Activated CD4-positive, alpha-beta T cell treated with anti-CD3 and anti-CD28 coated beads, Interleukin-2, amount 10 ng/mL, durations not matched to agents 24 days and 14 days (primary cell): Measurements from ENCODE around the gene PRC1. TPM values are rescaled to one million over a fixed set of nuclear protein-coding genes. Genes with fewer than 3 reads are reported as not detected.

Source experiments
- DNase-seq: peaks from one replicate; pipeline ENCODE4 v3.0.0; 2022
- H3K27ac Mint-ChIP-seq: one replicate; pipeline ENCODE4 v1.8.0; 2022; ENCODE audit warnings: mild to moderate bottlenecking, mixed read lengths
- H3K27me3 Mint-ChIP-seq: one replicate; pipeline ENCODE4 v1.8.0; 2022; ENCODE audit warnings: mixed read lengths
- H3K36me3 Mint-ChIP-seq: one replicate; pipeline ENCODE4 v1.8.0; 2022; ENCODE audit warnings: low read depth, mild to moderate bottlenecking, mixed read lengths
- H3K4me1 Mint-ChIP-seq: one replicate; pipeline ENCODE4 v1.8.0; 2021; ENCODE audit warnings: mixed read lengths
- H3K4me3 Mint-ChIP-seq: one replicate; pipeline ENCODE4 v1.8.0; 2022; ENCODE audit warnings: mild to moderate bottlenecking, moderate library complexity, mixed read lengths
- H3K9me3 Mint-ChIP-seq: one replicate; pipeline ENCODE4 v1.8.0; 2021; ENCODE audit warnings: mixed read lengths
- intact Hi-C: fragments of 100-400 bp; cut with micrococcal nuclease; formaldehyde crosslinking; loops from one replicate; pipeline ENCODE4 v1.15.1; 2023
- total RNA-seq: library from RNA; stranded (reverse); gene quantifications from 2 replicates; pipeline ENCODE4 v1.2.3, GENCODE V29; 2022

Gene PRC1
- total RNA-seq, 1 donor from 2014 or later: 85.0 TPM

DNA sequence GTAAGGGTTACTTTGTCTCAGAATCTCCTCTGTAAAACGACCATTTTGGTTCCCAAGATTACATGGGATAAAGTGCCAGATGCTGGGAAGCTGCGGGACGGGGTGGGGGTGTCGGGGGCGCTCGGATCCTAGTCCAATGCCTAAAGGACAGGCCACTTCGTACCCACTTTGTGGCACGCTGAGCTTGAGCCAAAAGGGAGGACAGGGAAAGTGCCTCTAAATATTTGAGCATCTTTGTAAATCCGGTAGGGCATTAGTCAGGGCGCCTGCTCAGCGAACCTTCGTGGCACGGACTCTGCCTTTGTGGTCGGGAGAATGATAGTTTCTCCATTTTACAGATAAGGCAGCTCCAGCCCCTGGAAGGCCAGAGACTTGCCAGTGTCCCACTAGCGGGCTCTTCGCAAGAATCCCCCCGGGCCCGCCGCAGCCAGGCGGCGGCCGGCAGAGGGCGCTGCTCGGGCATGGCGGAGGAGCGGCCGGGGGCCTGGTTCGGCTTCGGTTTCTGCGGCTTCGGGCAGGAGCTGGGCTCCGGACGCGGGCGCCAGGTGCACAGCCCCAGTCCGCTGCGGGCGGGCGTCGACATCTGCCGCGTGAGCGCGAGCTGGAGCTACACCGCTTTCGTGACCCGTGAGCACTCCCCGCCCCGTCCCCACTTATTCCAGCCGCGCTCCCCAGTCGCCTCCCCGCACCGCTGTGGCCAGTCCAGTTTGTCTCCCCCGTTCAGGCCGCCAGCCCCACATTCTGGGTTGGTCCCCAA lies 37.9 kb downstream of the PRC1 start:
- peaks cover 44% of the 10 kb centered on the region for H3K36me3 Mint-ChIP-seq
- H3K27ac Mint-ChIP-seq: peak overlapping the region; percentile 85
- no peaks in the 10 kb centered on the region for H3K9me3 Mint-ChIP-seq
- intact Hi-C loops: loop anchor here (1.0 to 5.0 kb wide), 2 partner anchors 94 to 316 kb away; no protein-coding TSS in a partner anchor
- peaks cover 15% of the 10 kb centered on the region for H3K4me1 Mint-ChIP-seq
- H3K27me3 Mint-ChIP-seq: no peaks in the 10 kb centered on the region
- H3K4me3 Mint-ChIP-seq: peak overlapping the region; percentile 92
- peak; percentile 88 for DNase-seq

DNA sequence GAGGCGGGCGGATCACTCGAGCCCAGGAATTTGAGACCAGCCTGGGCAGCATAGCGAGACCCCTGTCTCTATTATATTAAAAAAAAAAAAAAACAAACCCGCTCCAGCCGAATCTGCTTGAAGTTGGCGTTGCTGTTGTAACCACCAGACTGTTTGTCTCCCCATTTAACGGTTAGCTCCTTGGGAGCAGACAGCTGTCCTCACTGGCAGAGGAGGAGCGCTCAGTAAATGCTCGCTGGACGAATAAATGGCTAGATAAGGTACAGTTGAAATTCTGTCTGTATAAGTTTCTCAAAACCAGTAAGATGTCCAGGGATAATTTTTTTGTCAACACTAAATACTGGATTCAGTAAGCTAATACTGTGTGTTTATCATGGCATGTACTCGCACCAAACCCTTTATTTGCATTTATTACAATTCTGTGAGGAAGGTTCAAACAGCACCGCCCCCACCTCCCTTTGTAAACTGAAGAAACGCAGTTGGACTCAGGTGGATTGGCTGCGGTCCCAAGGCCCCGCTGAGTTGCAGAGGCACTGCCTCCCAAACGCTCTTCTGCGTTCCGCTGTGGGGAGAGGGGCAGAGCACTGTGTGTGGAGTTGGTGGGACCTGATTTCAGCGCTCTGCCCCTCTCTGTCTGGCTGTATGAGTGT lies 38.6 kb downstream of the PRC1 start:
- Mint-ChIP-seq H3K9me3 (no peaks in the 10 kb centered on the region), H3K27ac (peak overlapping the region; percentile 98), H3K36me3 (peaks cover 39% of the 10 kb centered on the region), H3K27me3 (no peaks in the 10 kb centered on the region), H3K4me1 (peaks cover 15% of the 10 kb centered on the region), H3K4me3 (peak overlapping the region; percentile 92)
- no peak for DNase-seq
- intact Hi-C loops: loop anchor here (1.0 to 5.0 kb wide), 2 partner anchors 95 to 317 kb away; no protein-coding TSS in a partner anchor

DNA sequence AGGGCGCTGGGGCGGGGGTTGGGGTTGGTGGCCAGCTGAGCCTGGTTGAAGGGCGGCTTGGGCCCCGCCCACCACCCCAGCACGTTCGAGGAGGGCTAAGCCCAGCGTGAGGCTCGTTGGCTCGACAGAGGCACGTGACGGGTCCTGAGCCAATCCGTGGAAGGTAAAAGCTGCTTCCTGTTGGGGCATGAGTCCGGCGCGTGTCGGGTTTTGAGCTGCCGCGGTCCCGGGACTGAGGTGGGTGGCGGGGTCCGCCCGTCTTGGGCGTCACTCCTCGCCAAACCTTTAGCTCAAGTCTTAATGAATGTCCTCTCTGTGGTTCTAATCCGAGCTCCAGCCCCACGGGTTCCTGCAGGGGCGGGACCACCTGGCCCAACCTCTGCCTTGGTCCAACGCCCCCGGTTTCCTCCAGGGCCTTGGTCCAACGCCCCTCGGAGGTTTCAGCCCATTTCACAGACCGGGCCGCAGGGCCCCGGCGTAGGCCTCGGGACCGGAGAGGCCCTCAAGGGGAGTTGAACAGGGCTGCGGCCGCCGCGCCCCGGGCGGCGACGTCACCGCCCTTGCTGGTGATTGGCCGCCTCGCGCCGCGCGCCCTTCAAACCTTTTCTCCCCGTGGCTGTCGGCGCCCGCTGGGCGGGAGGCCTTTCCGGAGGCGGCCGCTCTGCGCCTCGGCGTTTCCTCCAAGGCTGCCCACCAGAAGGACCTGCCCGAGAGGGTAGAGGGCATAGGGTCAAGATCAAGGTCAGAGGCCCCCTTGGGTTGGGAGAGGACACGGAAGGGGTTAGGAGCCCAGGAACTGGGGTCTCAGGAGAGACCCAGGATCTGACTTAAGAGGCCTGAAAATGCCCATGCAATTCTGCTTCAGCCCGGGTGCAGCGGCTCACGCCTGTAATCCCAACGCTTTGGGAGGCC lies 39.4 kb downstream of the PRC1 start, which contains the start of gene RCCD1:
Gene RCCD1 (plus strand): TSS at position 173 of the 912 bp plus-strand sequence. CDS start 1,851 bp downstream, outside the sequence.
- Mint-ChIP-seq H3K36me3 (peaks cover 40% of the 10 kb centered on the region), H3K27me3 (no peaks in the 10 kb centered on the region), H3K27ac (peak within 1 kb of the TSS; percentile 98), H3K9me3 (no peaks in the 10 kb centered on the region), H3K4me3 (peak within 1 kb of the TSS; percentile 92), H3K4me1 (peaks cover 15% of the 10 kb centered on the region)
- DNase-seq: peak; percentile 98
- intact Hi-C loops: loop anchor here (1.0 to 5.0 kb wide), 4 partner anchors 20 to 317 kb away; partner anchors contain the start of genes PRC1, UNC45A and VPS33B

DNA sequence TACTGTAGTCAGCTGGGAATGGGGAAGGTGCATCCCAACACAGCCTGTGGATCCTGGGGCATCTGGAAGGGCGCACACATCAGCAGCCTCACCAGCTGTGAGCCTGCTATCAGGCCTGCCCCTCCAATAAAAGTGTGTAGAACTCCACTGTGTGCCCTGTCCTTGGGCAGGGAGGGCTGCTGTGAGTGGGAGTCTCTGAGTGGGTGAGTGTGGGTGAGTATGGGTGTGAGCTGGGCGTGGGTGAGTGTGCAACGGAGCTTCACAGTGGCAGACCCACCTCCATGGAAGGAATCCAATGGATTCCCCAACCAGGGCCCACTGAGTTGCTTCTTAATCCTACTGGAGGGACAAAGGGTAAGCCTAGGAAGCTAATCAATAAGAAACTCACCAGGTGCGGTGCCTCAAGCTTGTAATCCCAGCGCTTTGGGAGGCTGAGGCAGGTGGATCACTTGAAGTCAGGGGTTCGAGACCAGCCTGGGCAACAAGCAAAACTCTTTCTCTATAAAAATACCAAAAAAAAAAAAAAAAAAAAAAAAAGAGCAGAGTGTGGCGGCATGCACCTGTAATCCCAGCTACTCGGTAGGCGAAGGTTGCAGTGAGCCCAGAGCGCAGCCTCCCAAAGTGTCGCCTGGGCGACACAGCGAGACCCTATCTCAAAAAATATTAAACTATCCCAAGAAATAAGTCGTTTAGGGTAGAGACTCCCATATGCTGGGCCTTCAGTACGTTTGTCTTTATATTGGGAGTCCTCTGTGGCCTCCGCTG lies 40.2 kb downstream of the PRC1 start:
- H3K9me3 Mint-ChIP-seq: no peaks in the 10 kb centered on the region
- DNase-seq: no peak
- peak overlapping the region; percentile 92 for H3K4me3 Mint-ChIP-seq
- H3K27ac Mint-ChIP-seq: peak overlapping the region; percentile 98
- H3K4me1 Mint-ChIP-seq: peaks cover 11% of the 10 kb centered on the region
- H3K36me3 Mint-ChIP-seq: peaks cover 36% of the 10 kb centered on the region
- intact Hi-C loops: loop anchor here (1.0 kb wide), 3 partner anchors 19 to 68 kb away; partner anchors contain the start of genes PRC1, UNC45A and VPS33B
- H3K27me3 Mint-ChIP-seq: no peaks in the 10 kb centered on the region

DNA sequence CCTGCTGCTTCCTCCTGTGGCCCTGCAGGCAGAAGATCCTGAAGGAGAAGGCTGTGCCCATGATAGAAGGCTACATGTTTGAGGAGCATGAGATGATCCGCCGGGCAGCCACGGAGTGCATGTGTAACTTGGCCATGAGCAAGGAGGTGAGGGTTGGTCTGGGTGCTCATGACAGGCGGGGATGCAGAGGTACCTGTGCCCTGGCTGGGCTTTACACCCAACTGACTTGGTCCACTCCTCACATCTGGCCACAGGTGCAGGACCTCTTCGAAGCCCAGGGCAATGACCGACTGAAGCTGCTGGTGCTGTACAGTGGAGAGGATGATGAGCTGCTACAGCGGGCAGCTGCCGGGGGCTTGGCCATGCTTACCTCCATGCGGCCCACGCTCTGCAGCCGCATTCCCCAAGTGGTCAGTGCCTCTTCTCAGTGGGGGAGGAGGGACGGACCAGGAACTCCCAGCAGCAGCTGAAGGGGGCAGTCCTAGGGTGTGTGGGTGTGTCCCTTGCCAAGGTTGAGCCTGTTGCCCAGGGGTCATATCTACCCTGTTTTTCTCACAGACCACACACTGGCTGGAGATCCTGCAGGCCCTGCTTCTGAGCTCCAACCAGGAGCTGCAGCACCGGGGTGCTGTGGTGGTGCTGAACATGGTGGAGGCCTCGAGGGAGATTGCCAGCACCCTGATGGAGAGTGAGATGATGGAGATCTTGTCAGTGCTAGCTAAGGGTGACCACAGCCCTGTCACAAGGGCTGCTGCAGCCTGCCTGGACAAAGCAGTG lies 41.2 kb downstream of the PRC1 start:
- no peak for DNase-seq
- H3K4me3 Mint-ChIP-seq: peak overlapping the region; percentile 28
- no peaks in the 10 kb centered on the region for H3K9me3 Mint-ChIP-seq
- peaks cover 11% of the 10 kb centered on the region for H3K4me1 Mint-ChIP-seq
- H3K27me3 Mint-ChIP-seq: no peaks in the 10 kb centered on the region
- peak overlapping the region; percentile 18 for H3K27ac Mint-ChIP-seq
- intact Hi-C loops: no loop called here
- peaks cover 40% of the 10 kb centered on the region for H3K36me3 Mint-ChIP-seq

DNA sequence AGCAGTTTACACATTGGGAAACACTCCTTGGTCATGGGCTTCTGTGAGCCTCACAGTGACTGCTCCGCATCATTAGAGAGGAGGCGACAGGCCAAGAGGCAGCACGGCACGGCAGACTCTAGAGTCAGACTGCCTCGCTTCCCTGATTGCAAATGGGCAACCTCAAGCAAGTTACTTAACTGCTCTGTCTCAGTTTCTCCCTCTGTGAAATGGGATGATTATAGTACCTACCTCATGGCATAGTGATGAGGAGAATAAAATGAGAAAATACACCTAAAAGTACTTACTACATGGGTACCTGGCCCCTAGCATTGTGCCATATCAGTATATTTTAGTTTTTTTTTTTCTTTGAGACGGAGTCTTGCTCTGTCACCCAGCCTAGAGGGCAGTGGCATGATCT lies 43.7 kb downstream of the PRC1 start:
- H3K4me1 Mint-ChIP-seq: peaks cover 5% of the 10 kb centered on the region
- H3K9me3 Mint-ChIP-seq: no peaks in the 10 kb centered on the region
- H3K27me3 Mint-ChIP-seq: no peaks in the 10 kb centered on the region
- DNase-seq: no peak
- intact Hi-C loops: no loop called here
- no peak overlapping the region for H3K4me3 Mint-ChIP-seq
- H3K36me3 Mint-ChIP-seq: peaks cover 44% of the 10 kb centered on the region
- no peak overlapping the region for H3K27ac Mint-ChIP-seq

DNA sequence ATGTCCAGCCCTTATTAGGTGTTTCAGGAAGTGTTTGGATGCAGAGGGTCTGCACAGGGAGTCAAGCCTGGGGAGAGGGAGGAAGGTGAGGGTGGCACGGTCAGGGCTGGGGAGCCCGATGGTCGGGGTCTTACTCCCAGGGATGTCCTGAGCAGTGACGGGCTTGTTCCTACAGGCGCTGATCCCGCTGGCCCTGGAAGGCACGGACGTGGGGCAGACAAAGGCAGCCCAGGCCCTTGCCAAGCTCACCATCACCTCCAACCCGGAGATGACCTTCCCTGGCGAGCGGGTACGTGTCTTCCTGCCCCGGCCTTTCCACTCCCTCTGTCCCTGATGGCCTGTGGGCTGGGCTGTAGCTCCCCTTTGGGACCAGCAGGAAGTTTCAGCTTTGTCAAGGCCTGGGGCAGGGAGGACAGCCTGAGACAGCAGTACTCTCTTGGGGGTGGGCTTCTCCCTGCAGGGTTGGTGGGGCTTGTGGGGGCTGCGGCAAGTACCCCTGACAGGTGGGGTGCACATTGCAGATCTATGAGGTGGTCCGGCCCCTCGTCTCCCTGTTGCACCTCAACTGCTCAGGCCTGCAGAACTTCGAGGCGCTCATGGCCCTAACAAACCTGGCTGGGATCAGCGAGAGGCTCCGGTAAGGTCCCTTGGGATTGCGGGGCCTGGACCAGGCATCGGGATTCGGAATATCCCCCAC lies 44.2 kb downstream of the PRC1 start:
- no peak for DNase-seq
- Mint-ChIP-seq H3K4me1 (peaks cover 5% of the 10 kb centered on the region), H3K9me3 (no peaks in the 10 kb centered on the region), H3K27ac (no peak overlapping the region), H3K36me3 (peaks cover 48% of the 10 kb centered on the region), H3K4me3 (no peak overlapping the region), H3K27me3 (no peaks in the 10 kb centered on the region)
- intact Hi-C loops: no loop called here

DNA sequence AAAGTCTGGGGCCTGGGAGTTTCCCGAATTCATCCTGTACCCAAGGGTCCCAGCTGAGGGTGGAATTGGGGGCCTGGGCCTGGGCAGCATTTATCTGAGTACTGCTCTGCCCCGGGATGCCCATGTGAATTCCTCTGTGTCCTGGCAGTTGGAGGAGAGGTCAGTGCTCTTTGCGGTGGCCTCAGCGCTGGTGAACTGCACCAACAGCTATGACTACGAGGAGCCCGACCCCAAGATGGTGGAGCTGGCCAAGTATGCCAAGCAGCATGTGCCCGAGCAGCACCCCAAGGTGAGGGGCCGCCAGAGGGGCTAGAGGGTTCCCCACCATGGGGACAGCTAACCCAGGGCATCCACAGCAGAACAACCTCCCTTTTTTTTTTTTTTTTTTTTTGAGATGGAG lies 45.8 kb downstream of the PRC1 start:
- peaks cover 1% of the 10 kb centered on the region for H3K4me1 Mint-ChIP-seq
- DNase-seq: no peak
- intact Hi-C loops: no loop called here
- H3K27ac Mint-ChIP-seq: no peak overlapping the region
- H3K27me3 Mint-ChIP-seq: no peaks in the 10 kb centered on the region
- no peak overlapping the region for H3K4me3 Mint-ChIP-seq
- H3K36me3 Mint-ChIP-seq: peaks cover 52% of the 10 kb centered on the region
- H3K9me3 Mint-ChIP-seq: no peaks in the 10 kb centered on the region

DNA sequence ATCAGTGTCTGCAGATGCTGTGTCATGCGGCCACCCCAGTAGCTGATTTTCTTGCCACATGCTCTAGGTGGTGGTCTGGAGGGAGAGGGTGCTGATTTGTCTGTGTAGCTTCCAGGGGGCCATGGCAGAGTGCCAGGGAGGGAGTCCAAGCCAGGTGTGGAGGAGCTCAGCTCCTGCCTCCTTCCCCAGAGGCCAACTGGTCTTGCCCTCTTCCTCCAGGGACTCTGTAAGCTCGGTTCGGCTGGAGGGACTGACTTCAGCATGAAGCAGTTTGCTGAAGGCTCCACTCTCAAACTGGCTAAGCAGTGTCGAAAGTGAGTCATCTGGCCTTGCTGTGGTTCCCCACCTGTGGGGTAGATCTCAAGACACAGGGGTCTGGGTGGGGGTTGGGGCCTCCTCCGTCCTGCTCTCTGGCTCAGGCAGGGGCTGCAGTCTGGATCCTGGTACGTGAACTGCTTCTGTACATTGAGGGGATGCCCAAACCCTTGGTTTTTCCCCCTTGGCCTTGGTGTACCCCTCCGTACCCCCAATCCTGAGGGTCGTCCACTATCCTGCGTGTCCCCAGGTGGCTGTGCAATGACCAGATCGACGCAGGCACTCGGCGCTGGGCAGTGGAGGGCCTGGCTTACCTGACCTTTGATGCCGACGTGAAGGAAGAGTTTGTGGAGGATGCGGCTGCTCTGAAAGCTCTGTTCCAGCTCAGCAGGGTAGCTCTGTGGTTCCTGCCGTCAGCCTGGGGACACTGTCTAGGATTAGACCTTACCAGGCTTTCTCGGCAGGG lies 46.6 kb downstream of the PRC1 start:
- intact Hi-C loops: no loop called here
- H3K36me3 Mint-ChIP-seq: peaks cover 49% of the 10 kb centered on the region
- H3K9me3 Mint-ChIP-seq: no peaks in the 10 kb centered on the region
- DNase-seq: no peak
- no peak overlapping the region for H3K27ac Mint-ChIP-seq
- peaks cover 1% of the 10 kb centered on the region for H3K4me1 Mint-ChIP-seq
- no peaks in the 10 kb centered on the region for H3K27me3 Mint-ChIP-seq
- H3K4me3 Mint-ChIP-seq: no peak overlapping the region

DNA sequence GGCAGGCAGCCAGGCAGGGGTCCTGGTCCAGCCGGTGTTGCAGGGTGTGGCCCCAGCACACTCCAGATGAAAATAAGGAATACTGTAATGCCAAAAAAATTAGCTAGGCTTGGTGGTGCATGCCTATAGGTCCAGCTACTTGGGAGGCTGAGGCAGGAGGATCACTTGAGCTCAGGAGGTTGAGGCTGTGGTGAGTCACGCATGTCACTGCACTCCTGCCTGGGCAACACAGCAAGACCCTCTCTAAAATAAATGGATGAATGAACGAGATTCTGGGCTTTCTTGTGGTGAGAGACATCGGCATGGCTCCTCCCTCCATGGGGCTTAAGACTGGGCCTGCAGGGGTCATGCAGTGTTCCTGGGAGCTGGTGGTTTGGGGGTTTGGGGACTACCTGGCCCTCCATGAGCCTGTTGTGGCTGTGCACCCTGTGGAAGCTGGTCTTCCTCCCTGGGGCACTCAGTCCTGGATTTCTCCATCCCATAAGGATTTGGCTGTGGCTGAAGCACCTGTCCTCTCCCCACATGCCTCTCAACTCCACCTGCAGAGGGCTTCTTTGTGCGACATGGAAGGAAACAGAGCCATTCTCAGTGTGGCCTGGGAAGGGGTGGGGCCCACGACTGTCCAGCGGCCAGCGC lies 47.3 kb downstream of the PRC1 start:
- intact Hi-C loops: no loop called here
- Mint-ChIP-seq H3K27ac (no peak overlapping the region), H3K27me3 (no peaks in the 10 kb centered on the region), H3K4me3 (no peak overlapping the region), H3K36me3 (peaks cover 47% of the 10 kb centered on the region), H3K9me3 (no peaks in the 10 kb centered on the region), H3K4me1 (no peaks in the 10 kb centered on the region)
- no peak for DNase-seq

DNA sequence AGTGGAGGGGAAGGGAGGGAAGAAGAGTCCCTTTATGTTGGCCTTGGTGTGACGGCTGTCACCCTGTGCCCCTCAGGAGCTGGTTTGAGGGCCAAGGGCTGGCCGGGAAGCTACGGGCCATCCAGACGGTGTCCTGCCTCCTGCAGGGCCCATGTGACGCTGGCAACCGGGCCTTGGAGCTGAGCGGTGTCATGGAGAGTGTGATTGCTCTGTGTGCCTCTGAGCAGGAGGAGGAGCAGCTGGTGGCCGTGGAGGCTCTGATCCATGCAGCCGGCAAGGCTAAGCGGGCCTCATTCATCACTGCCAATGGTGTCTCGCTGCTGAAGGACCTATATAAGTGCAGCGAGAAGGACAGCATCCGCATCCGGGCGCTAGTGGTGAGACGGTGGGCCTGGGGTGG lies 47.8 kb downstream of the PRC1 start:
- peaks cover 45% of the 10 kb centered on the region for H3K36me3 Mint-ChIP-seq
- H3K4me1 Mint-ChIP-seq: no peaks in the 10 kb centered on the region
- no peak for DNase-seq
- no peaks in the 10 kb centered on the region for H3K27me3 Mint-ChIP-seq
- H3K4me3 Mint-ChIP-seq: no peak overlapping the region
- no peak overlapping the region for H3K27ac Mint-ChIP-seq
- intact Hi-C loops: no loop called here
- H3K9me3 Mint-ChIP-seq: no peaks in the 10 kb centered on the region
